IPS-18c (cell line): ENCODE data around the gene MYOZ2.
"Not testable (repeated sequence)": the region's sequence is repeated elsewhere in the genome, so short reads cannot be mapped to it uniquely, and the experiment has no call there.

Source experiments
- H3K4me3 ChIP-seq: 2 replicates; pipeline ENCODE4 v1.7.0; 2013; ENCODE audit warnings: low read depth, mild to moderate bottlenecking, low read length, moderate library complexity; ENCODE audit not compliant: insufficient read depth
- H3K9me3 ChIP-seq: one replicate; pipeline ENCODE4 v1.6.1; 2013; ENCODE audit warnings: mild to moderate bottlenecking, low read length, moderate library complexity; ENCODE audit not compliant: control insufficient read depth, insufficient read depth

MYOZ2 gene

DNA sequence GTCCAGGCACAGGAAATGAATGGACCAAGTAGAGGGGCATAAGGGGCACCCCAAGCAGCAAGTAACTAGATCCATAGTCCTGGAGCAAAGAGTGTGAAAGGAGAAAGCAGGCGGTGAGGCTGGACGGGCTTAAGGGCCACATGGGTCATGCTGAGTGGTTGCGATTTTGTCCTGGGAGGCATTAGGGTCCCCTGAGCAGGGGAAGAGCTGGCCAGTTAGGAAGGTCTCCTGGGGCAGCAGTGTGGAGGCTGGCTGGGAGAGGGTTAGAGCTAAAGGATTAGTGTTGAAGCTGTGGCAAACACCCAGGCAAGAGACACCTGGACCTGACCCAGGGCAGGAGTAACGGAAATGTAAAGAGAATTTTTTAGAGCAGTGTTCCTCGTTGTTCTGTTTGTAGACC is 26.5 kb downstream of the MYOZ2 start:
- no peaks in the 10 kb centered on the region for H3K9me3 ChIP-seq
- H3K4me3 ChIP-seq, result no peak overlapping the region

DNA sequence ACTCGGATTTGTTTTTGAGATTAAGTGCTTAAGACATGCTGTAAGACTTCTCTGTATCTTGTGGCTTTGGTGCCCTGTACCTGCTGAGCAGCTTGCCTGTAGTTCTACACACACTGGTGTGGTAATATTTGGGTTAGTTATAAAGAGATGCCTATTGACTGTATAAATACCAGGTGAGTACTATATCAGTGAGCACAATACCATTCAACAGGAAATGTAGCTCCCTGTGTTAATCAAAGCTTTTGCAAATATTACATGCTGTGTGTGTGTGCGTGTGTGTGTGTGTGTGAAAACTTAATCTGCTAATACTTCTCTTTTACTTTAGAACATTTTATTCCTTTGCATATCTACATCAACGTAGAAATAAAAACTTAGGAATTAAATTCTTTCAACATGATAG is 30.1 kb downstream of the MYOZ2 start:
- Histone ChIP-seq H3K4me3 (no peak overlapping the region), H3K9me3 (no peaks in the 10 kb centered on the region)

DNA sequence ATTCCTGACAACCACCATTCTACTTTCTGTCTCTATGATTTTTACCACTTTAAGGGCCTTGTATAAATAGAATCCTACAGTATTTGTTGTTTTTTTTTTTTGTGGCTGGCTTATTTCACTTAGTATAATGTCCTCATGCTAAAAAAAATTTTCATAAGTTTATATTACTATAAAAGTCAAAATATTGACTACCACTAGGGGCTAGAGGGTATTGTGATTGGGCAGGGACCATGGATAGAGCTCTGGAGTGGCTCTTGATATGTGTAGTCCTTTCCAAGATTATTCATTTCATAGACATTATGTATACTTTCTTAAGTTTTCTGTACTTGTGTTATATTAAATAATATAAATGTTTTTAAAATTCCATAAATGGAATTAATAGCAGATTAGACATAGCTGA is 34.6 kb downstream of the MYOZ2 start:
- Histone ChIP-seq H3K9me3 (no peaks in the 10 kb centered on the region), H3K4me3 (no peak overlapping the region)

DNA sequence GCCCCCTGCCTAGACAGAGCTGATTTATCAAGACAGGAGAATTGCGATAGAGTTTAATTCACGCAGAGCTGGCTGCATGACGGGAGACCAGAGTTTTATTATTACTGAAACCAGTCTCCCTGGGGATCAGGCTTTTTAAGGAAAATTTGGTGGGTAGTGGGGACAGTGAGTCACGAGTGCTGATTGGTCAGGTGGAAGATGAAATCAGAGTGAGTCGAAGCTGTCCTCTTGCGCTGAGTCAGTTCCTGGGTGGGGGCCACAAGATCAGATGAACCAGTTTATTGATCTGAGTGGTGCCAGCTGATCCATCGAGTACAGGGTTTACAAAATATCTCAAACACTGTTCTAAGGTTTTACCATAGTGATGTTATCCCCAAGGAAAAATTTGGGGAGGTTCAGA is 36.6 kb downstream of the MYOZ2 start:
- H3K4me3 ChIP-seq, result no peak overlapping the region
- no peaks in the 10 kb centered on the region for H3K9me3 ChIP-seq

DNA sequence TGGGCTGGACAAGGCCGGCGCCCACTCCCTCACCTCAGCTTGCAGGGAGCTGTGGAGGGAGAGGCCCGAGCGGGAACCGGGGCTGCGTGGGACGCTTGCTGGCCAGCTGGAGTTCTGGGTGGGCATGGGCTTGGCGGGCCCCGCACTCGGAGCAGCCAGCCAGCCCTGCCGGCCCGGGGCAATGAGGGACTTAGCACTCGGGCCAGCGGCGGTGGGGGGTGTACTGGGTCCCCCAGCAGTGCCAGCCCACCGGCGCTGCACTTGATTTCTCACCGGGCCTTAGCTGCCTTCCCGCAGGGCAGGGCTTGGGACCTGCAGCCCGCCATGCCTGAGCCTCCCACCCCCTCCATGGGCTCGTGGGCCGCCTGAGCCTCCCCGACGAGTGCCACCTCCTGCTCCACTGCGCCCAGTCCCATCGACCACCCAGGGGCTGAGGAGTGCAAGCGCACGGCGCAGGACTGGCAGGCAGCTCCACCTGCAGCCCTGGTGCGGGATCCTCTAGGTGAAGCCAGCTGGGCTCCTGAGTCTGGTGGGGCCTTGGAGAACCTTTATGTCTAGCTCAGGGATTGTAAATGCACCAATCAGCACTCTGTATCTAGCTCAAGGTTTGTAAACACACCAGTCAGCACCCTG is 38.2 kb downstream of the MYOZ2 start:
- not testable (repeated sequence) for H3K4me3 ChIP-seq, H3K9me3 ChIP-seq

DNA sequence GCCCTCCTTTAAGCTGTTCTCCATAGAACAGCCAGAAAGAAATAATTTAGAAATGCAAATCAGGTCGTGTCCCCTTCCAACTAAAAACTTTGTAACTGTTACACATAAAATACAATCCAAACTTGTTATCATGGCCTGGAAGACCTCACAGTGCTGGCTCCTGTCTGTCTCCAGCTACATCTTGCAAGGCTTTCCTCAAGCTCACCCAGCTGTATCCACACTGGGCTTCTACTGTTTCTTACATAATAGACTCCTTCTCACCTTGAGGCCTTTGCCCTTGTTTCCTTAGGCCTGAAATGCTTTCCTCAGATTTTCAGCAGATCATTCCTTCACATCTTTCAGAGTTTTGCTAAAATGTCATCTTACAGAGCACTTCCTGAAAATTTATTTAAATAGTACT is 43.4 kb downstream of the MYOZ2 start:
- Histone ChIP-seq H3K9me3 (no peaks in the 10 kb centered on the region), H3K4me3 (no peak overlapping the region)

DNA sequence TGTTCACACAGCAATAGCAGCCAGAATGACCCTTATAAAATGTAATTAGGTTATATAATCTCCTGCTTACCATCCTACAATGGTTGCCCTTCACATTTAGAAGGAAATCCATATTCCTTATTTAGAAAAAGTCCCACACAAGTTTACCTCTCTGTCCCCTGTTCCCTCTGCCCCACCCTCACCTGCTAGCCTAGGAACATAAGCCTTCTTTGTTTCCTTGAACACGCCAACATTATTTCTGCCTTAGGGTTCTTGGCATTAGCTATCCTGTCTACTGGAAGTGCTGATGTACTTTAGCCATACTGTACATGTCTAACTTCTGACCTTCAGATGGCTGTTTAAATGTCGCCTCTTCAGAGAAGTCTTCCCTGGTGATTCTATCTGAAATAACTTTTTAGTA is 48.5 kb downstream of the MYOZ2 start:
- Histone ChIP-seq H3K9me3 (no peaks in the 10 kb centered on the region), H3K4me3 (no peak overlapping the region)

DNA sequence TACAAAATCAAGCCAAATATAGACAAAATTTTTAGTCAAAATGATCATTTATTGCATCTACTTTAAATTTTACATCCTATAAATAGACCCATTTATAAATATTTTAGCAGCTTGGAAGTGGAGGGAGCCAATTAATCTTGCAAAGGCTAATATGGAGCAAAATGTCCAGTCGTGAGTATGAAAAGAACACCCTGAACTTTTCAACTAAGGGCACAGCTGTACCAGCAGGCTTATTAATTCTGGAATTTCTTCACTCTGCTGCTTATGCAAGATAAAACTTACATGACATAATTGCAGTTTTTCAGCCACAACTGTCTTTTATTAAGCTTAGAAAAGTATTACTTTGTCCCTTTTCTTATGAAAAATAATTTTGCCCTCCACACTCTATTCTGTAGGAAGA is 54.0 kb downstream of the MYOZ2 start:
- Histone ChIP-seq H3K9me3 (no peaks in the 10 kb centered on the region), H3K4me3 (no peak overlapping the region)

DNA sequence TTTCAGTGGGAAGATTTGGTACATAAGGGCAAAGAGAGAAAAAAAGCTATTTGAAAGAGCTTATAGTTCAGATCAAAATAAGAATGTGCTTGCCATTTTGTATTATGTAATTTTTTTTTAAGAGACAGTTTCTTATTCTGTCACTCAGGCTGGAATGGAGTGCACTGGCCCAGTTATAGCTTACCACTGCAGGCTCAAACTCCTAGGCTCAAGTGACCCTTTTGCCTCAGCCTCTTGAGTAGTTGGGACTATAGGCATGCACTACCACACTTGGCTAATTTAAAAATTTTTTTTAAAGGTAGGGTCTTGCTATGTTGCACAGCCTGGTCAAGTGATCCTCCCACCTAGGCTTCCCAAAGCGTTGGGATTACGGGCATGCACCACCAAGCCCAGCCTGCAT is 54.7 kb downstream of the MYOZ2 start:
- no peaks in the 10 kb centered on the region for H3K9me3 ChIP-seq

DNA sequence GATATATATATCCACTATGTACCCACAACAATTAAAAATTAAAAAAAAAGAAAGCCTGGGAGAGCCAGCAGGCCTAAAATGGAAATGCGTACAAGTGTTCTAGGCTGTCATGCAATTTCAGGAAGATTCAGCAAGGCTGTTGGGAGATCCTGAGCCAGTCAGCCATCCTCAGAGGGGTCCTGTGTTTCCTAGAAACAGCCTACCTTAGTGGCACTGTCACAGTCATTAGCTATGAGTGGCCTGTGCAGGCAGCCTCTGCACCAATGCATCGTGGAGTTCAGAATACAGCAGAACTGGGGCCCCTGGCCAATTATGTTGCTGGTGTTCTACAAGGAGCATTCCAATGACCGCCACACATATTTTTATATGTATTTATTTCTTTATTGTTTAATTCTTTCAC is 55.9 kb downstream of the MYOZ2 start:
- no peaks in the 10 kb centered on the region for H3K9me3 ChIP-seq
- no peak overlapping the region for H3K4me3 ChIP-seq

More for the DNA sequence above, 54.7 kb downstream of the MYOZ2 start:
- no peak overlapping the region for H3K4me3 ChIP-seq

DNA sequence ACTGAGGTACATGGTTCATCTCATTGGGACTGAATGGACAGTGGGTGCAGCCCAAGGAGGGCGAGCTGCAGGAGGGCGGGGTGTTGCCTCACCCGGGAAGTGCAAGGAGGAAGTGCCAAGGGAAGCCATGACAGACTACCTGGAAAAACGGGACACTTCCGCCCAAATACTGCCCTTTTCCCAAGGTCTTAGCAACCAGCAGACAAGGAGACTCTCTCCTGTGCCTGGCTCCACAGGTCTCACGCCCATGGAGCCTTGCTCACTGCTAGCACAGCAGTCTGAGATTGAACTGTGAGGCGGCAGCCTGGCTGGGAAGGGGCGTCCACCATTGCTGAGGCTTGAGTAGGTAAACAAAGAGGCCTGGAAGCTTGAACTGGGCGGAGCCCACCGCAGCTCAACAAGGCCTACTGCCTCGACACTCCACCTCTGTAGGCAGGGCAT is 62.2 kb downstream of the MYOZ2 start:
- no peak overlapping the region for H3K4me3 ChIP-seq

DNA sequence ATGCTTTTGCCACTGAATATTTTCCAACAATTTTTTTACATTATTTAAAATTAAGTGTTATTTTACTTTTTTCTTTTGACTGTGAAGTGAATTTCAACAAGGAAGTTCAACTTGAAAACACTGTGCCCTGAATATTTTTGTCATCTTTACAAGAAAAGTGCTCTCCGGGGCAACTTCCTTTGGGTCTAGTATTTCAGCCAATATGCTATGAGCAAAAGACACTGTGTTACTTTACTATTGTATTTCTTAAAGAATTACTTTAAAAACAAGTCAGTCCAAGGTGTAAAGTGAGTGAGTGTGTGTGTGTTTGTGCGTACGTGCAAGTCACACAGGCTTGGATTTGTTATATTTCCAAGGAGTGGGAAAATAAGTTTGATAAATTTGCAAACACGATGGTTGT is 69.3 kb downstream of the MYOZ2 start:
- no peaks in the 10 kb centered on the region for H3K9me3 ChIP-seq
- H3K4me3 ChIP-seq, result no peak overlapping the region

More for the DNA sequence above, 62.2 kb downstream of the MYOZ2 start:
- no peaks in the 10 kb centered on the region for H3K9me3 ChIP-seq

DNA sequence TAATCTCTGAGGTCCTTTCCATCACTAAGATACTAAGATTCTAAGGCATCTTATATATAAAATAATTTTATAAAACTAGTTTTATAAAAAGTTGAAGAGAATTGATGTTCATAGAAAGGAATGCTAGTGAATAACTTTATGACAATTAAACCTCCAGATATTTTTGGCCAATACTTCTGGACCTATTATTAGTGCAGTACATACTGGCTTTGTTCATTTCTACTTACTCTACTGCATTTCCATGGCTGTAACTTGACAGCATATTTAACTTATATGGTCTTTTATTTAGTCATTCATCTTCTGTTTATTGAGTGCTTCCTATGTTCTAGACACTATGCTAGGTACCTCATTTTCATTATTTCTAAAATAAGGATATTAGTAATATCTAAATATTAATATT is 70.1 kb downstream of the MYOZ2 start:
- Histone ChIP-seq H3K9me3 (no peaks in the 10 kb centered on the region), H3K4me3 (no peak overlapping the region)

DNA sequence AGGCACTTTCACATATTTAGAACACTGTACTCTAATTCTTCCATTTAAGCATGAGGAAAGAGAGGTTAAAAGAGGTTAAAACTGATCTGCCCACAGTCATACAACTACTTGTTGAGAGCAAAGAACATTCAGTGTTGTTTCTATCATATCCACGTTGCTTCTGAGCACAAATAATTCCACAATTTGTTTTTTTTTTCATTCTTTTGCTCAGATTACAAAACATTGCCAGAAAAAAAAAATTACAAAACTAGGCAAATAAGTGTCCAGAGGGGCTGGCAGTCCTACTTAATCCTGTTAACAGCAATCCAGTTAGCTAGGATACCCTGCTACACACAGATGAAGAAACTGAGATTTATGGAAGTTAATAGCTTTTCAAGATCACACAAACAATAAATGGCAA is 70.5 kb downstream of the MYOZ2 start:
- no peaks in the 10 kb centered on the region for H3K9me3 ChIP-seq
- no peak overlapping the region for H3K4me3 ChIP-seq

DNA sequence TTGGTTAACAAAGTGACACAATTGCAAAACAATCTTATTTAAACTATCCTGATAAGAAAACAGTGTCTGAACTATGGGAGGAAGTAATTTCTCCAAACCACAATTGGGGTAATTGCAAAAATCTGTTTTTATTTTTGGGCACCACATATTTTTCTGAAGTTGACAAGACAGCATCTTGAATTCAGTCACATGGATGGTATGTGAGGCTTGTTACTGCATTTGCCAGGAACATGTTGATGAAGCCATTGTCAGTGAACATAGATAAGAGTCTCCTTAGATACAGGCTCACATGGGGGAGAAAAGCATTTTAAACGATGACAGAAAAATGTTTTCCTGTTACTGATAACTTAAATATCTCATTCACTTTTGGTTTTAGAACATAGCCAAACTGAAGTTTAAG is 71.4 kb downstream of the MYOZ2 start:
- H3K4me3 ChIP-seq, result no peak overlapping the region

DNA sequence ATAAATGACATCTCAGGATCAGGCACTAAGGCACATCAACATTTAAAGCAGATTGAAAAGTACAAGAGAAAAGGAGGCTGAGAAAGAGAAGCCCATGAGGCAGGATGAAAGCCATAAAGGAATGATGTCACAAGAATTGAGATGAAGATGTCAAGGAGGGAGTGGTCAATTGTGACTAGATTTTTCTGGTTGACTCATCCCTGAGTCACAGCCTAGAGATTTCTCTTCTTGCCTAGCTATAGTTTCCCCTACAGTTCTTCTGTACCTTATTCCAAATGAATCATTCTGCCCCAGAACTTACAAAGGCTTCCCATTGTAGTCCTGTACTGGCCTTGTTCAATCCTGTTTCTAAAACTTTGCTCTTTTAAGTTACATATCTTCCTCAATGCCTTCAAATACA is 73.4 kb downstream of the MYOZ2 start:
- no peak overlapping the region for H3K4me3 ChIP-seq
- no peaks in the 10 kb centered on the region for H3K9me3 ChIP-seq

More for the DNA sequence above, 71.4 kb downstream of the MYOZ2 start:
- no peaks in the 10 kb centered on the region for H3K9me3 ChIP-seq

DNA sequence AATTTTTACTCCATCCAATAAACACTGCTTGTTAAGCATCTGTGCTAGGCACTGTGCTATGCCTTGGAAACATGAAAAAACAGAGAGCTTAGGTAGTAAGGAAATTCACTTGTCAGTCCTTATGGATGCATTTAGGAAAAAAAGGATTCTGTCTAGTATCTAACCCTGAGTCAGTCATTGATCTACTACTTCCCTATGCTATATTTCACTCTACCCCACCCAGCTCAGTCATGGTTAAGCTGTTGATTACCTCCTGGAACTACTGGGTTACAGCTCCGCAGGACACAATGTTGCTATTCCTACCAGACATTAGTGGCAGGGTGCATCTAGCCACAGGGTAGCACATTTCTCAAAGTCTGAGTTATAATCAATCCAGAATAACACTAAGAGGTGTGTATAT is 74.0 kb downstream of the MYOZ2 start:
- no peaks in the 10 kb centered on the region for H3K9me3 ChIP-seq
- H3K4me3 ChIP-seq, result no peak overlapping the region

DNA sequence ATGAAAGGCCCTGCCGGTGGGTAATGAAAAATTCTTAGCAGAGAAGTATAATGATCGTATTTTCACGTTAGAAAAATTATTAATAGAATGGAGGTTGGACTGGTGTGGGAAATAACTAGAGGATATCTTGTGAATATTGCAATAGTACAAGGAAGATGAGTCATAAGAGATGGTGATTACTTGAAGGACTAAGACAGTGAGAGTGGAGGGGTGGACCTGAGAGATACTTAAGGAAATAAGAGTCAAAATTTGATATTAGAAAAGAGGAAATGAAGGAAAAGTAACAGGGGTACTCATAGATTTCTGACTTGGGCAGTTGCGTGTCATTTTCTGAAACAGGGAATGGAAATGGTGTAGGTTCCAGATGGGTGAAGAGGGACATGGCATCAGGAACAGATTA is 75.1 kb downstream of the MYOZ2 start:
- no peaks in the 10 kb centered on the region for H3K9me3 ChIP-seq
- H3K4me3 ChIP-seq, result peak overlapping the region; percentile 92; the same call in 1 of the 2 replicates

DNA sequence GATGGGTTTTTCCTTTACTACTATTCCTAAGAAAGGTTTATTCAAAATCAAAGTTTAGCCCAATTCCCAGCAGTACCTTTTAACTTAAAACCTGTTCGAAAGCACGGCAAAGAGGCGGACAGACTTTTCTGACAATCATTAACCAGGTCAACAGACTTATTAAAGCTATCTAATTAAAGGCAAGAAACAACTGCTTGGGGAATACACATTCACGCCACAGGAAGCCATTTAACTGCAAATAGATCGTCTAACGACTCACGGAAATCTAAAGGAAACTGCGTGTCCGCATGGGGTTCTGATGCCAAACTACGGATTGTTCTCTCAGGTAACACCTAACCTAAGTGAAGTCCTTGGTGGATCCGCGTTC is 76.2 kb downstream of the MYOZ2 start:
- peak overlapping the region; percentile 92 for H3K4me3 ChIP-seq
- no peaks in the 10 kb centered on the region for H3K9me3 ChIP-seq
